Gastroesophageal sphincter (tissue), 4 donors: ENCODE data around the gene CBR3. TPM values are rescaled to one million over a fixed set of nuclear protein-coding genes. Genes with fewer than 3 reads are reported as not detected.
"Not testable (repeated sequence)": the region's sequence is repeated elsewhere in the genome, so short reads cannot be mapped to it uniquely, and the experiment has no call there.

Experiments
- ATAC-seq: fragments of 150-250 bp; one replicate; pipeline ENCODE4 v1.9.1; 2016; ENCODE audit warnings: mild to moderate bottlenecking, moderate library complexity
- H3K27ac ChIP-seq, 4 donors: fragments of 200-600 bp; sonication (generic) in 3 of 4; 1 replicate in 3 of 4; 2 replicates in 1 of 4; pipeline ENCODE4 v1.5.1; 2016 to 2019
- H3K27me3 ChIP-seq: fragments of 200-600 bp; sonication (generic); one replicate; pipeline ENCODE4 v1.5.1; 2019
- H3K36me3 ChIP-seq, 2 donors: fragments of 200-600 bp; sonication (generic); one replicate each; pipeline ENCODE4 v1.5.1; 2019; ENCODE audit warnings: control low read depth in 1 of 2
- H3K4me1 ChIP-seq, 3 donors: fragments of 200-600 bp; sonication (generic); 1 replicate in 2 of 3; 2 replicates in 1 of 3; pipeline ENCODE4 v1.5.1; 2016 to 2019; ENCODE audit warnings: control low read depth in 2 of 3
- H3K4me3 ChIP-seq, 2 donors: fragments of 200-600 bp; sonication (generic); one replicate each; pipeline ENCODE4 v1.5.1; 2019; ENCODE audit warnings: mild to moderate bottlenecking in 1 of 2, moderate library complexity in 1 of 2
- H3K9me3 ChIP-seq, 3 donors: fragments of 200-600 bp; sonication (generic); one replicate each; pipeline ENCODE4 v1.5.1; 2017 to 2019; ENCODE audit warnings: control low read depth in 2 of 3
- CTCF ChIP-seq, 4 experiments: fragments of 200-600 bp in 2 of 4; fragments of 450-650 bp in 2 of 4; sonication (generic) in 1 of 4; IDR thresholded peaks; one replicate each; pipeline ENCODE4 v1.5.1; 2017 to 2019; ENCODE audit warnings: antibody characterized with exemption in 4 of 4, mild to moderate bottlenecking in 2 of 4, moderate library complexity in 2 of 4
- EP300 ChIP-seq: sonication (generic); formaldehyde crosslinking; IDR thresholded peaks from one replicate; pipeline ENCODE4 v1.6.1; 2017; ENCODE audit warnings: antibody characterized with exemption, mild to moderate bottlenecking
- POLR2A ChIP-seq, 2 donors: fragments of 450-650 bp; IDR thresholded peaks; one replicate each; pipeline ENCODE4 v1.6.1; 2017; ENCODE audit warnings: antibody characterized with exemption in 2 of 2, mild to moderate bottlenecking in 2 of 2, moderate library complexity in 1 of 2
- POLR2AphosphoS5 ChIP-seq: sonication (generic); formaldehyde crosslinking; IDR thresholded peaks from one replicate; pipeline ENCODE4 v1.6.1; 2017; ENCODE audit warnings: antibody characterized with exemption
- WGBS, 2 donors: methylation state at CpG; one replicate each; pipeline ENCODE4 v1.1.5; 2018; ENCODE audit warnings: low coverage in 1 of 2; 5-methylcytosine and 5-hydroxymethylcytosine counted together
- total RNA-seq, 4 donors: library from RNA; depleted of rRNA; stranded (reverse); fragments of >200 nt; gene quantifications; one replicate each; pipeline ENCODE4 v1.1.0, GENCODE V29; 2016

CBR3 gene
- total RNA-seq, 4 donors from 2014 or later: 9.6 to 20.9 (median 14.0) TPM

DNA sequence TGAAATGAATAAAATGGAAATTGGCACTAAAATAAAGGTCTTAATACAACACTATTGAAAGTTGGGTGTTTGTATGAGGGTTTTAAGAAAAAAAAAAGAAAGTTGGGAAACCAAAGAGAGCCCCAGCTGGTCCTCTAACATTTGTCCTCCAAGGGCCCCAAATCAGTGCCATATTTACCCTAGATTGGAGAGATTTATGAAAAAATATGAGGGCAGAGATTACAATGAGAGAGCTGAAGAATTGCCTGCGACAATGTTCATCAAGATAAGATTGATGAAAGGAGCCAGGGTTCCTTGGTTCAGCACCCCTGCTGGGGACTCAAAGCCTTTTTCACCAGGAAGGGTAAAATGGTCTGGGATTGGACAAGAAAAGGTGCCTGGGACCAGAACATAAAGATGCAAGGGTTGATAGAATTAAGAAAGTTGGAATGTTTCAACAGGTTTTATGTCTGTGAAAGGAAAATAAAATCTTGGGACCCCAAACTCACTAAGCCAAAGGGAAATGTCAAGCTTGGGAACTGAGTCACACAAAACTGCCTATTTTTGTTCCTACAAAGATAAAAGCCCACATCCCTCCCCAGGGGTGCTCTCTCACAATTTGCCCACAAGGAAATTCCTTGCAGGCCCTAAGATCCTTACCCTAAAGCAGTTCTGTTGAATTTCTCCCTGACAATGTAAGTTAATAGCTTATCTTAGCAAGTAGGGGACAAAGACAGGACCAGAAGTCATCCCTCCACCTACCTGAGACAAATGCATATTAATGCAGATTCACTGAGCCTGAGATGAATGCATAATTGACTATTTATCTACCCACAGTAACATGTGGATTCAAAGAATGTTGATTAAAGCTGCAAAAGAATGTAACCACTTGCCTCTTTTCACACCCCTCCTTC lies 38.2 kb upstream of the CBR3 start:
- 43 to 45% methylated on average over 1 of the region's 1 CpG for WGBS, 2 donors
- Histone ChIP-seq H3K27me3 (peaks cover 12% of the 10 kb centered on the region), H3K4me1 (no peaks in the 10 kb centered on the region), H3K27ac (no peak overlapping the region), H3K4me3 (no peak overlapping the region), H3K9me3 (no peaks in the 10 kb centered on the region), H3K36me3 (no peaks in the 10 kb centered on the region)
- ATAC-seq: no peak
- TF ChIP-seq CTCF (IDR thresholded peaks at IDR 0.05) (no peak), POLR2AphosphoS5 (no peak), POLR2A (IDR thresholded peaks at IDR 0.05) (no peak), EP300 (no peak)

- no peak overlapping the region for H3K27ac ChIP-seq
- no peak overlapping the region for H3K4me3 ChIP-seq
- WGBS, 2 donors: 66 to 84% methylated on average over 7 to 8 of the region's 8 CpGs
- H3K4me1 ChIP-seq: no peaks in the 10 kb centered on the region
- H3K36me3 ChIP-seq: no peaks in the 10 kb centered on the region
- H3K9me3 ChIP-seq: no peaks in the 10 kb centered on the region
- peaks cover 20% of the 10 kb centered on the region for H3K27me3 ChIP-seq
- TF ChIP-seq CTCF (IDR thresholded peaks at IDR 0.05): no peak
- TF ChIP-seq EP300: no peak
- no peak for TF ChIP-seq POLR2A (IDR thresholded peaks at IDR 0.05)
- no peak for TF ChIP-seq POLR2AphosphoS5
- no peak for ATAC-seq
These were observed 37.3 kb upstream of the CBR3 start for GRCh38 chr21:36097427-36098181.

DNA sequence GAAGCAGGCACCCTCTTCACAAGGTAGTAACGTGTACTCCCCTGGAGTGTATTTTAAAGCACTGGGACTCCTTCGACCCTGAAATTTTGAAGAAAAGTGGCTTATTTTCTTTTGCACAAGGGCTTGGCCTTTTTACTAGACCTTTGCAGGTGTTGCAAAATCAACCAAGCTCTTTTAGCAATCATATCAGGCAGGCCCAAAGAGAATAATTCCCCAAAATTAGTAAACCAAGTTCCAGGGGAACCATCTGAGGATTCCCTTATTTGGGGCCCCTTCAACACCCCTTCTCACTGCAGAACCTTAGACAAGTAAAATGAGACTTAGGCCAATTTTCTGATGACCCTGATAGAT lies 36.7 kb upstream of the CBR3 start:
- Histone ChIP-seq H3K27ac (no peak overlapping the region), H3K9me3 (no peaks in the 10 kb centered on the region), H3K27me3 (peaks cover 23% of the 10 kb centered on the region), H3K4me1 (no peaks in the 10 kb centered on the region), H3K36me3 (no peaks in the 10 kb centered on the region), H3K4me3 (no peak overlapping the region)
- ATAC-seq: no peak
- TF ChIP-seq POLR2A (IDR thresholded peaks at IDR 0.05) (no peak), POLR2AphosphoS5 (no peak), EP300 (no peak), CTCF (IDR thresholded peaks at IDR 0.05) (no peak)
- WGBS, 2 donors: 57 to 60% methylated on average over 2 of the region's 2 CpGs

GRCh38 chr21:36099000-36099399 lies 35.9 kb upstream of the CBR3 start:
- 91 to 97% methylated on average over 3 of the region's 3 CpGs for WGBS, 2 donors
- Histone ChIP-seq H3K27ac (no peak overlapping the region), H3K9me3 (no peaks in the 10 kb centered on the region), H3K4me1 (no peaks in the 10 kb centered on the region), H3K4me3 (no peak overlapping the region), H3K36me3 (no peaks in the 10 kb centered on the region), H3K27me3 (peaks cover 28% of the 10 kb centered on the region)
- no peak for ATAC-seq
- TF ChIP-seq EP300: no peak
- TF ChIP-seq POLR2A (IDR thresholded peaks at IDR 0.05): no peak
- no peak for TF ChIP-seq POLR2AphosphoS5
- no peak for TF ChIP-seq CTCF (IDR thresholded peaks at IDR 0.05)

DNA sequence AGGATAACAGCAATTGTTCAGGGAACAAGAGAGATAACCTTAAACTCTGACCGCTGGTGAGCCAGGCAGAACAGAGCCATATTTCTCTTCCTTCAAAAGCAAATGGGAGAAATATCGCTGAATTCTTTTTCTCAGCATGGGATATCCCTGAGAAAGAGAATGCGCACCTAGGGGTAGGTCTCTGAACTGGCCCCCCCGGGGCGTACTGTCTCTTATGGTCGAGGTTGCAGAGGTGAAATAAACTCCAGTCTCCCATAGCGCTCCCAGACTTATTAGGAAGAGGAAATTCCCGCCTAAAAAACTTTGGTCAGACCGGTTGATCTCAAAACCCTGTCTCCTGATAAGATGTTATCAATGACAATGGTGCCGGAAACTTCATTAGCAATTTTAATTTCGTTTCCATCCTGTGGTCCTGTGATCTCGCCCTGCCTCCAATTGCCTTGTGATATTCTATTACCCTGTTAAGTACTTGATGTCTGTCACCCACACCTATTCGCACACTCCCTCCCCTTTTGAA lies 35.1 kb upstream of the CBR3 start:
- H3K27ac ChIP-seq, H3K36me3 ChIP-seq, H3K4me1 ChIP-seq, H3K4me3 ChIP-seq, ATAC-seq, H3K9me3 ChIP-seq: not testable (repeated sequence)
- peaks cover 29% of the 10 kb centered on the region for H3K27me3 ChIP-seq
- 44 to 55% methylated on average over 4 to 13 of the region's 13 CpGs for WGBS, 2 donors
